HG03439 (cell line): Measurements from ENCODE around the gene FAM110A.
"Not testable (repeated sequence)": the region's sequence is repeated elsewhere in the genome, so short reads cannot be mapped to it uniquely, and the experiment has no call there.

ENCODE experiments used
- ATAC-seq: cut with Tn5 transposase; IDR thresholded peaks from one replicate; pipeline ENCODE4 v1.9.1; 2021; ENCODE audit warnings: mild to moderate bottlenecking, moderate library complexity; ENCODE audit not compliant: unreplicated experiment

FAM110A gene

DNA sequence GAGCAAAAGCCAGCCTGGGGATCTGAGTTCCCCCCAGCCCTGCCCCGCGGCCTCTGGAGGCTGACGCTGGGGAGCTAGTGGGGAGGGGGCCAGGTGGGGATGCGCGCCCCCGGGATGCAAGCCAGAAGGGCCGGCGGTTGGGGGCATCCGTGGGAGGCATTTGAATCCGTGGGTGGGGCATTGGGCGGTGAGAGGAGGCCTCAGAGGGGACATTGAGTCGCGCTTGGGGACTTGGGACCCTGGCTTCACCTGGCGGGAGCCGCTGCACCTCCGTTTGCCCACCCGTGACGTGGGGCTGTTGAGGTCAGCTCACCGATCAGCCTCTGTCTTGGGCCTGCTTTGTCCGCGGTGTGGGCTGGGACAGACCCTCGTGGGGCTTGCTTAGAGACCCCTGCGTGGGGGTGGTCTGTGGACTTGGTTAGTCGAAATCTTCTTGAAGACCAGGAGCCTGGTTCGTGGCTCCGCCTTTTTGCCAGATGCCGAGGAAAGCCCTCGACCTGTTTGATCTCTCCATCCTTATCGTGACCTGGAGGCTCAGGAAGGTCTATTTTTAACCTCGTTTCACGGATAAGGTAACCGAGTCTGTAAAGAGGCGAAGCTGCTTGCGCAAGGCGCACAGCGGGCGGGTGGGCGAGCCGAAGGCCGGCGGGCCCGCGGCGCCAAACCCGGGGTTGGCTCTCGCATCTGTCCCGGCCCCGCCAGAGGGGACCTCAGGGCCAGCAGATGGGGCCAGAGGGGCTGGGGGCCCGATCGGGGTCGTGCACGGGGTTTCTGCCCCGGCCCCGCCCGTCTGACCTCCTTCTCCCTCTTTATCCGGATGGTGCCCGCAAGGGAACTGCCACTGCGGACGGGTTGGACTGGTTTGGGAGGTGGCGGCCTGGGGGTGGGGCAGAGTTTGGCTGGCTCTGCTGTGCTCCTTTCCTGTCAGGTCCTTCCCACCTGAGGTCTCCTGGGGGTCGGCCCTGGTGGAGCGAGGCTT is 8.3 kb downstream of the FAM110A start:
- ATAC-seq: no peak

DNA sequence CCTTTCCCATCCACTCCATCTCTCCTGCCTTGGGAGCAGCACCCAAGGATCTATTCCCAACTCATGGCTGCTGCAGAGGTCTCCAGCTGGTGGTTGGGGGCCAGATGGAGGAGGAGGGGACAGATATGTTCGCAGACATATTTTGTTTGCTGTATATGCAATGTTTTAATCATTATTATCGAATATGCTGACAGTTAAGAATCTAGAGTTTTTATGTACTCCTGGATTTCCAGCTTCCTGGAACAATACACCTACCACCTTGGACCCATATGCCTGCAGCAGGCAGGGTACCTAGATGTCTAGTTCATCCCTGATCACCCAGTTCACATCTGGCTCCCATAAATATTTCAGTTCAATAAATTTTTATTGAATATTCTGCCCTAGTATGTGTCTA is 9.0 kb downstream of the FAM110A start:
- no peak for ATAC-seq

DNA sequence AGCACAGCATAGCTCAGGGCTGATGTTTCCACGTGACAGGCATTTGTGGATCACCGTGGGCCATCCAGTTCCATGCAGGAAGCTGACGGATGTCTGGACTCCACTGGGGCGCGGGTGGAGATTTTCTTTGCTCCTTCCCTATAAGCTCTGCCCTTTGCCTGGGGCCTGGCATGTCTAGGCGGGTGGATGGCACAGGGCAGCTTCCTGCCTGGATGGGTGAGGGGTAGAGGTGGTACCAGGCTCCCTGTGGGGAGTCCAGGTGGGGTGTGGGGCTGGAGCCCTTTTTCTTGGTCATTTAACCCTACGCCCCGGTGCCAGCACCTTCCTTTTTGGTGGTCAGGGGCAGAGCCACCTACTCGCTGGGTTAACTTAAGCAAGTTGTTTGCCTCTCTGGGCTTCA is 10.4 kb downstream of the FAM110A start:
- ATAC-seq: no peak

- ATAC-seq: peak; percentile 93
These were observed 11.1 kb downstream of the FAM110A start for GRCh38 chr20:844473-845225.

GRCh38 chr20:845226-845868 is 11.8 kb downstream of the FAM110A start:
- no peak for ATAC-seq

DNA sequence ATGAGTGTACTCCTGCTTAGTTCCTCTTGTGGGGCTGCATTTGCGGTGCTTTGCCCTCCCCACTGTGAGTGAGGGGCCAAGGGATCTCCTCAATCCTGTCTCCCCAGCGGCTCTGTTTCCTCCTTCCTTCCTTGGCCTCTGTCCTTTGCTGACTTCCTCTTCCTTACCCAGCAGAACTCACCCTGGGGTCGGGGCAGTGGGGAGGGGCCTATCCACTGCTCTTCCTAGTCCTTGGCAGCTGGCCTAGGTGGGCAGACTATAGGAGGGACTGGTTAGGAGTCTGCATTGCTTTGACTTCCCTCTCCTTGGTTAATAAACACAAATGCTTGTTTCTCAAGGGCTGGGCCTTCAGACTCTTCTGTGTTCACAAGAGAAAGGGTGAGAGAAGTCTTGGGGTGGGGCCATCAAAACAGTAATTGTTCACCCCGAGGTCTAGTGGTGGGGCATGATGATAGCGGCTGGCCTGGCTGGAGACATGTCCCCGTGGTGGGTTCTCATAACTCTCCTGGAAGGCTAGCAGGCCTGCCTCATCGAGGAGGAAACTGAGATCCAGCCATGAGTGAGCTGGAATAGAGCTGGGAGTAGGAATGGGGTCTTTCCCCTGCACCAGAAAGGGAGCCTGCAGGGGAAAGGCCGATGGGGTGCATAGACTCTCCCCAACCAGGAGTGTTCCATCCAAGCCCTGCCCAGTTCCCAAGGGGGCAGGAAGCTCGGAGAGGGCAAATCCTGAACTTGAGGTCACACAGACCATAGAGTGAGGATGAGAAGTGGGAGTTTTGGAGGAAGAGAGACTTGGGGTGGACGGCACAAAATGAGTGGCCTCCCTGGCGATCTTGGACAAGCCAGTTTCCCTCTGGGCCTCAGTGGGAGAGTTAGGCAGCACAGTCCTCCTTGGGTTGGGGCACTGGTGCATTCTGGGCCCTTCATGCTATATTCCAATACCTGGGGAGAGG is 12.7 kb downstream of the FAM110A start:
- ATAC-seq: no peak

DNA sequence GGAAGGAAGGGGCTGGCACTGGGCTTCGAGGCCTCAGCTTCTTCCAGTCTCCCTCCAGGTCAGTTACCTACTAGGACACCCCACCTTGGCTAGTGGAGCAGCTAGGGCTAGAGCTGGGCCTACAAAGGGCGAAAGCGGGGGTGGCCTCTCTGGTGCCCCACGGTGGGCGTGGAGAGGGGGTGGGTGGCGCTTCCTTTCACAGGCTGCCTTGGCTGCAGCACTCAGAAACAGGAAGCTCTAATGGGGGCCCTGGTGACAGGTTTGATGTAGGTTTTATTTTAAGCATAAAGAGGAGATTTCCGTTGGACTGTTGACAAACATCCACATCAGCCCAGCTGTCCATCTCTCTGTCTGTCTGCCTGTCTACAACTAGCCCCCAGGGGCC is 13.4 kb downstream of the FAM110A start:
- no peak for ATAC-seq

- ATAC-seq: no peak
These were observed 14.7 kb downstream of the FAM110A start for GRCh38 chr20:848193-848592.

DNA sequence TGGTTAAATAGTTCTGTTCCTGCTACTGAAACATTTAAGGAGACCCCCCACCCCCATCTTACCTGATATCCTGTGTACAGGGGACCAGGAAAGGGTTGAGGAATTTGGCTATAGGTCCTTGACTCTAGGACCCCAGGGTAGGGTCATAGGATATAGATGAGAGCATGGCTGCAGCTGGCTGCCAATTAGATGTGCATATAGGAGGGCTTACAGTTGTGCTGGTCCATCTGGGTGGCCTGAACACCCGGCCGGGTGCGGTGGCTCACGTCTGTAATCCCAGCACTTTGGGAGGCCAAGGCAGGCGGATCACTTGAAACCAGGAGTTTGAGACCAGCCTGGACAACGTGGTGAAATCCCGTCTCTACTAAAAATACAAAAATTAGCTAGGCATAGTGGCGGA is 15.2 kb downstream of the FAM110A start:
- not testable (repeated sequence) for ATAC-seq

DNA sequence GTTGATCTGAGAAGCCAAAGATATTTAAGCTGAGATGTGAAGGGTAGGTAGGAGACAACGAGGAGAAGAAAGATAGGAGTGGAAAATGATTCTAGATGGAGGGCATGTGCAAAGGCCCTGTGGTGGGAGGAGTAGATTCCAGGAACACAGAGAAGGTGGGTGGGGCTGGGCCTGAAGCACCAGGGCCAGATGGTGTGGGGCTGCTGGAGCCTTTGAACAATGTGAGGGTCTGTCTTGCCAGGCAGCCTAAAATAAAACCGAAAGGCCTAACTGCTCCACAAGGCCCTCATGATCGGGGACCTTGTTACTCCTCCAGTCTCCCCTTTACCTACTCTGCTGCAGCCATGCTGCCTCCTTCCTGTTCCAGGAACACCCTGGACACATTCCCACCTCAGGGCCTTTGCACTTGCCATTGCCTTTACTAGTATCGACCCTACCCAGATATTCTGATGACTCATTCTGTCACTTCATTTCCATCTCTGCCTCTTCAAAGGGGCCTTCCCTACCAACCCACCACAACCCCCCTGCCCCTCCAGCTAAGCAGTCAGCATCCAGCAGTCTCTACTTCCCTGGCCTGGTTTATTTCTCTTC is 20.0 kb downstream of the FAM110A start:
- no peak for ATAC-seq

DNA sequence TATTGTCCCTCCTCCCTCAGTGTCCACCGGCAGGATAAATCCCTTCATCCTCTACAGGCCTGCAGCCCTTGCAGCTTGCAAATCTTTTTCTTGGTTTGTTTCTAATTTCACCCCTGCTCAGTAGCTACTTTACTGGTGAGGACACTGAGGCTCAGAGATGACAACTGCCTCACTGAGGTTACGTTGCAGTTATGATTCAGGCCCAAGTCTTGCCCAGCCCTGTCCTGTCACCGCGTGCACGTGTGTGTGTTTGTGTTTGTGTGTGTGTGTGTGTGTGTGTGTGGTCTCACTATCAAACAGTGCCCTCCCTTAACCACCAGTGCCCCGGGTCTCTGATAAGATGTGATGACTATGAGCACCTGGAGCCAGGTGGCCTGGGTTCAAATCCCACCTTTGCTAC is 21.1 kb downstream of the FAM110A start:
- no peak for ATAC-seq

DNA sequence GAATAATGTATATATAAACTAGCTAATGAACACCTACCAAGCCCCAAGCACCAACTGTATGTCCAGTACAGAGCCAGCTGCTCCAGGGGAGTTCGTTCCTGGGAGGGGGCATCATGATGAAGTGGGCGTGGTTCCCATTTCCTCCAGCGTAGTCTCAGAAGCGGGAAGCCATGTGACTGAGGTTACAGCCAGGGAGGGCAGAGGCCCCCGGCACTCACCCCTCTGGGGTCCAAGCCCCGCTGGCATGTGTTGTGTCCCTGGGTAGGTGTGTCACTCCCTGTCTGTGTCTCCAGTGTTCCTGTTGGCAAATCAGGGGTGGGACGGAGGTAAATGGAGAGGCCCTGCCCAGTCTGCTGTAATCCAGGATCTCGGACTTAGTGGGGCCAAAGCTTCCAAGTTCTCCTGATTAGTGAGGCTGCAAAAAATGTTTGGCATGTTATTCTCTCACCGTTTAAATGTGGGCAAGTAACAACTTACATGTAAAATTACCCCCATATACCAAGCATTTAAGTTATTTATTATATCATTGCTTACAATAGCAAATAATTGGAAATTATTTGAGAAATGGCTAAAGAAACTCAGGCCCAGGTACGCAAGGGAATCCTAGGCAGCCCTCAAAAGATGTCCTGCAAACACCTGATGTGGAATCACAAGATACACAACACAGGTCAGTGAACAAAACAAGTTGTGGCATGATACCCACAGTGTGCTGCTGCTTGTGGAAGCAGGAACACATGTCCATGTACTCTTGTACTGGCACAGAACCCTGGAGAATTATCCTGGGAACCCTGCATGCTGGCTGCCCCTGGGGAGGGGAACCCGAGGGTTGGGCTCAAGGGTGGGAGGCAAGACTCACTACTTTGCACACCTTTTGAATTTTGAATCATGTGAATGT is 22.2 kb downstream of the FAM110A start:
- no peak for ATAC-seq

- ATAC-seq: no peak
These were observed 22.9 kb downstream of the FAM110A start for GRCh38 chr20:856361-856775.

DNA sequence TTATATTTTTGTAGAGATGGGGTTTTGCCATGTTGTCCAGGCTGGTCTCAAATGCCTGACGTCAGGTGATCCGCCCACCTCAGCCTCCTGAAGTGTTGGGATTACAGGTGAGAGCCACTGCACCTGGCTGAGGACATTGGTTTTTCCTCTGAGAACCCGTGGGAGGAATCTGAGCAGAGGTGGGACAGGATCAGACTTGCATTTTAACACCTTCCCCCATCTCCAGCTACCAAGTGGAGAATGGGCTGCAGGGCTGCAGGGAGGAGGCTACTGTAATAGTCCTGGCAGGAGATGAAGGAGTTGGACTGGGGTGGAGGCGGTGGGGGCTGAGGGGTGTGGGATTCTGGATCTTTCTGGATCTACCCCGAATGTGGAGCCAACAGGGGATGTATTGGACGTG is 24.5 kb downstream of the FAM110A start:
- no peak for ATAC-seq

GRCh38 chr20:859751-860231 is 26.3 kb downstream of the FAM110A start:
- no peak for ATAC-seq

- ATAC-seq: no peak
These were observed 27.4 kb downstream of the FAM110A start for GRCh38 chr20:860891-861290.

- no peak for ATAC-seq
These were observed 31.9 kb downstream of the FAM110A start for GRCh38 chr20:865440-865839.

DNA sequence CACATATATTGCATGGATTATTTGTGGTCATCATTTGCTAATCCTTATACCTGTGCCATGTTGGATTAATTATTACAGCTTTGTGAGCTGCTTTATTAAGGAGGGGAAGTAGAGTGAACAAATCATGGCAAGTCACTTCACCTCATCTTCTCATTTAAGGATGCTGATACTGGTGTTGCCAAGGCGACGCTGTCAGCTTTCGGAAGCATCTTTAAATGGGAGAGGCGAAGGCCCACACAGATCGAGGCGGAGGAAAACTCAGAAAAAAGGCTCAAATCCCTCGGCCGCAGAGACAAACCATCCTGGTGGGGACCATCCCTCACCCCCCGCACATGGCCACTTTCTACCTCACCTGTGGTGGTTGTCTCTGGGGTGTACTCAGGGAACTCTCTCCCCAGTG is 34.8 kb downstream of the FAM110A start:
- no peak for ATAC-seq

DNA sequence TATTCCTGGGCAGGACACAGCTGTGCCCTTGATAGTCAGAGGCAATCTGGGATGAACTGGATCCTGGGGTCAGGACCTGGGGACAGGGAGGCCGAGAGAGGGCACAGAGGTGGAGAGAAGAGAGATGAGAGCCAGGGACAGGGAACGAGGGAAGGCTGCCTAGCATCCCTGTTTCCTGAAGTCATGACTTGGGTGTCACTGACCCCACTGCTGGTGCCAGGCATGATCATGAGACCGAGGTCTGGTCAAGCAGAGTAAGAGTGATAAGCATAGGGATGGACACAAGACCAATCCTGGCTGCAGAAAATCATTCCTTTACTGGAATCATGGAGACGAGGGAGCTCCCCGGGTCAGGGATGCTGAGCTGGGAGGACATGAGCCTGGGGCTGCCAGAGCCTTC is 36.1 kb downstream of the FAM110A start:
- no peak for ATAC-seq
